Gastrocnemius medialis (tissue), 4 donors: ENCODE measurements around the gene PTPRN2.

Experiments used
- CTCF ChIP-seq, 5 experiments: fragments of 450-650 bp in 3 of 5; fragments of 200-600 bp in 2 of 5; sonication (generic) in 2 of 5; IDR thresholded peaks in 4 of 5; conservative IDR thresholded peaks in 1 of 5; 1 replicate in 4 of 5; 2 replicates in 1 of 5; pipeline ENCODE4 v1.5.1; 2016 to 2019; ENCODE audit warnings: antibody characterized with exemption in 5 of 5, mild to moderate bottlenecking in 3 of 5, moderate library complexity in 3 of 5
- POLR2A ChIP-seq, 2 donors: fragments of 450-650 bp; IDR thresholded peaks; one replicate each; pipeline ENCODE4 v1.6.1; 2017; ENCODE audit warnings: antibody characterized with exemption in 2 of 2, mild to moderate bottlenecking in 2 of 2, moderate library complexity in 2 of 2

- TF ChIP-seq CTCF (IDR thresholded peaks at IDR 0.05 in 4 of 5, conservative IDR thresholded peaks at IDR 0.05 in 1 of 5) (no peak), POLR2A (IDR thresholded peaks at IDR 0.05) (no peak)
These were observed 965.0 kb downstream of the PTPRN2 start for GRCh38 chr7:157622408-157623205.
